AG09319 (cell line): ENCODE measurements around the gene CHD5.
A peak's percentile ranks its signal among the peaks of the same experiment; 100 is the strongest.
"Not testable (repeated sequence)": the region's sequence is repeated elsewhere in the genome, so short reads cannot be mapped to it uniquely, and the experiment has no call there.

Experiments used
- DNase-seq: peaks from one replicate; pipeline ENCODE4 v3.0.0-alpha.2; 2010; ENCODE audit warnings: low read depth; ENCODE audit errors: extremely low read depth
- CTCF ChIP-seq: IDR thresholded peaks from 2 replicates; pipeline ENCODE4 v1.5.1; 2011; ENCODE audit warnings: low read depth, mild to moderate bottlenecking, inconsistent platforms, low read length, moderate library complexity

The CHD5 gene

GRCh38 chr1:6082430-6082971, 97.6 kb downstream of the CHD5 start:
- DNase-seq, result no peak
- TF ChIP-seq CTCF, result peak; percentile 61

GRCh38 chr1:6081901-6082300, 98.2 kb downstream of the CHD5 start:
- TF ChIP-seq CTCF, result no peak
- DNase-seq, result no peak

- DNase-seq, result no peak
- no peak for TF ChIP-seq CTCF
Observed at GRCh38 chr1:6080469-6080868, 99.7 kb downstream of the CHD5 start.

GRCh38 chr1:6077919-6078318, 102.2 kb downstream of the CHD5 start:
- TF ChIP-seq CTCF, result no peak
- DNase-seq, result no peak

- TF ChIP-seq CTCF, result no peak
- no peak for DNase-seq
Observed at GRCh38 chr1:6077506-6077905, 102.6 kb downstream of the CHD5 start.

- not testable (repeated sequence) for DNase-seq
Observed at GRCh38 chr1:6077061-6077460, 103.1 kb downstream of the CHD5 start.

GRCh38 chr1:6075748-6076147, 104.4 kb downstream of the CHD5 start:
- DNase-seq, result no peak
- TF ChIP-seq CTCF, result no peak

GRCh38 chr1:6074192-6074901, 105.8 kb downstream of the CHD5 start:
- no peak for DNase-seq
- TF ChIP-seq CTCF, result no peak
